Right cardiac atrium (tissue), 5 donors: ENCODE data around the gene TMEM254. TPM values are rescaled to one million over a fixed set of nuclear protein-coding genes. Genes with fewer than 3 reads are reported as not detected.

Source experiments
- polyA plus RNA-seq: library from polyadenylated mRNA; stranded (reverse); fragments of 200-250 nt; gene quantifications from one replicate; pipeline ENCODE4 v1.2.3, GENCODE V29; 2013
- total RNA-seq, 4 donors: library from RNA; stranded (reverse); fragmentation: NEBNext Ultra II Directional; extraction: Animal tissue kit (Norgen Biotek cat#: 25700); gene quantifications; one replicate each; pipeline ENCODE4 v1.2.1, GENCODE V29; 2021
- donor health status: healthy with polysubstance abuse.
- donor health status: DM: no; HTN: yes; CAD: no.
- donor health status: DM: no; HTN: no; CAD: no.
- donor health status: DM: no; HTN: yes; CAD: no; lungs with severe emphysema.
- donor health status: DM: yes; HTN: yes; CAD: no.

The TMEM254 gene
- total and polyA plus RNA-seq, 5 donors = 4.7 to 9.0 (median 8.1) TPM

Other genes starting within 250 kb of the TMEM254 start
- gene SFTPD, start 129.6 kb upstream of the TMEM254 start, total RNA-seq = 1 to 10 TPM in 1 of 4 donors, under 1 TPM in 2, not detected in 1; 0.36 to 1.6 (median 0.79) TPM
- 0.23 TPM for gene SFTPD, start 129.6 kb upstream of the TMEM254 start, polyA plus RNA-seq
- gene PLAC9, start 54.1 kb downstream of the TMEM254 start, total RNA-seq = 10 to 100 TPM; 47.5 to 92.2 (median 61.2) TPM
- gene PLAC9, start 54.1 kb downstream of the TMEM254 start, polyA plus RNA-seq = 78.6 TPM
- gene ANXA11, start 126.9 kb downstream of the TMEM254 start, total RNA-seq = 100 to 1,000 TPM; 371 to 451 (median 403) TPM
- gene ANXA11, start 126.9 kb downstream of the TMEM254 start, polyA plus RNA-seq = 232 TPM
- under 1 TPM in 3 of 4 donors, not detected in 1; 0.09 to 0.25 (median 0.20) TPM for gene MAT1A, start 211.0 kb downstream of the TMEM254 start, total RNA-seq
- 0.11 TPM for gene MAT1A, start 211.0 kb downstream of the TMEM254 start, polyA plus RNA-seq